Amniotic epithelial cell (primary cell): ENCODE data around the gene PIBF1.
"Not testable (repeated sequence)": the region's sequence is repeated elsewhere in the genome, so short reads cannot be mapped to it uniquely, and the experiment has no call there.

Experiments used
- DNase-seq: peaks from one replicate; pipeline ENCODE4 v3.0.0-alpha.2; 2010; ENCODE audit warnings: low read depth

Gene PIBF1

GRCh38 chr13:72908416-72908815 is 126.5 kb downstream of the PIBF1 start:
- no peak for DNase-seq

GRCh38 chr13:72911981-72912380 is 130.0 kb downstream of the PIBF1 start:
- no peak for DNase-seq

GRCh38 chr13:72920097-72920496 is 138.2 kb downstream of the PIBF1 start:
- DNase-seq: peak; percentile 25

GRCh38 chr13:72931311-72931710 is 149.4 kb downstream of the PIBF1 start:
- no peak for DNase-seq

GRCh38 chr13:72932250-72932649 is 150.3 kb downstream of the PIBF1 start:
- peak; percentile 63 for DNase-seq

GRCh38 chr13:72946267-72946666 is 164.3 kb downstream of the PIBF1 start:
- not testable (repeated sequence) for DNase-seq

- no peak for DNase-seq
These were observed 170.7 kb downstream of the PIBF1 start for GRCh38 chr13:72952529-72953141.

- DNase-seq: no peak
These were observed 171.5 kb downstream of the PIBF1 start for GRCh38 chr13:72953391-72953965.

- DNase-seq: peak; percentile 42
These were observed 177.7 kb downstream of the PIBF1 start for GRCh38 chr13:72959643-72960042.

GRCh38 chr13:72960114-72960513 is 178.2 kb downstream of the PIBF1 start:
- DNase-seq: no peak

- no peak for DNase-seq
These were observed 178.6 kb downstream of the PIBF1 start for GRCh38 chr13:72960541-72960940.

GRCh38 chr13:72963762-72964161 is 181.8 kb downstream of the PIBF1 start:
- DNase-seq: no peak

GRCh38 chr13:72970301-72970880 is 188.5 kb downstream of the PIBF1 start:
- DNase-seq: no peak

- peak; percentile 60 for DNase-seq
These were observed 189.0 kb downstream of the PIBF1 start for GRCh38 chr13:72970956-72971355.

GRCh38 chr13:72973234-72973633 is 191.3 kb downstream of the PIBF1 start:
- DNase-seq: no peak

- peak; percentile 91 for DNase-seq
These were observed 201.3 kb downstream of the PIBF1 start for GRCh38 chr13:72983085-72983768.

- DNase-seq: peak; percentile 12
These were observed 203.7 kb downstream of the PIBF1 start for GRCh38 chr13:72985610-72986009.

GRCh38 chr13:72986197-72986596 is 204.3 kb downstream of the PIBF1 start:
- peak; percentile 18 for DNase-seq

- DNase-seq: no peak
These were observed 209.0 kb downstream of the PIBF1 start for GRCh38 chr13:72990953-72991352.

- no peak for DNase-seq
These were observed 216.1 kb downstream of the PIBF1 start for GRCh38 chr13:72998012-72998411.

- DNase-seq: peak; percentile 34
These were observed 218.2 kb downstream of the PIBF1 start for GRCh38 chr13:73000027-73000674.

- DNase-seq: no peak
These were observed 220.0 kb downstream of the PIBF1 start for GRCh38 chr13:73001971-73002370.

GRCh38 chr13:73011751-73012150 is 229.8 kb downstream of the PIBF1 start:
- DNase-seq: no peak
